Measurements from ENCODE around the gene GPBP1.
A peak's percentile ranks its signal among the peaks of the same experiment; 100 is the strongest.
"Not testable (repeated sequence)": the region's sequence is repeated elsewhere in the genome, so short reads cannot be mapped to it uniquely, and the experiment has no call there.

The GPBP1 gene

DNA sequence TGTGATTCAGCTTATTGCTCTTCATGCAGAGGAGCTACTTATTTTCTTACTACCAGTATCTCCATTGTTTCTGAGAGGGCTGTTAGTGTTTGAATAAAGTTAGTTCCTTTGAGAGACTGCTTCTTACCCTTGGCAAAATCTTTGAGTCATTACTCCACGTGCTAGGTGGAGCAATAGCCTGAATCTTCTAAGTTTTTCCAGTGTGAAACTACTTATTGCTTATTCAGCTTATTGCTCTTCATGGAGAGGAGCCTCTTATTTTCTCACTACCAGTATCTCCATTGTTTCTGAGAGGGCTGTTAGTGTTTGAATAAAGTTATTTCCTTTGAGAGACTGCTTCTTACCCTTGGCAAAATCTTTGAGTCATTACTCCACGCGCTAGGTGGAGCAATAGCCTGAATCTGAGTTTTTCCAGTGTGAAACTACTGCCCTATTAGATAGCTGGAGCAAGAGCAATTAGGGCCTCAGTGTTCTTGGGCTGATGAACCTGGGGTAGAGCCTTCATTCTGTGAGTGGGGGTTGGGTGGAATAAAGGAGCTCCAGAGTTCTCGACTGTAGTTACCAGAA, 41.9 kb downstream of the GPBP1 start:
- DNase-seq = no peak

DNA sequence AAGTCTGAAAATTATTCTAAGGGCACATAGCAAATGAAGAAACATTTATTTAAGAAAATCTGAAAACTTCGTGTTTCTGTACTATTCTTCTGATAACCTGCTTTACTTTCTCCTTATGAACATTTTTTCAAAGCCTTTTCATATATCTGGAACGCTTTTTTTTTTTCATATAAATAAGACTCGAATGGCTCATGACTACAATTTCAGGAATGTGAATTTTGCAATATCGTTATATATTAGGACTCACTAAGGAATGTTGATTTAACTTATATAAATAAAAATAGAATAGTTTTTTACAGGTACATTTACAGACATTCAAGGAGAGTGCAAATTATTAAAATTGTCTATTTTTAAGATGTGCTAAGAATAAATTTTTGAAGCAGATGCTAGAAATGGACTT, 42.9 kb downstream of the GPBP1 start:
- no peak for DNase-seq

DNA sequence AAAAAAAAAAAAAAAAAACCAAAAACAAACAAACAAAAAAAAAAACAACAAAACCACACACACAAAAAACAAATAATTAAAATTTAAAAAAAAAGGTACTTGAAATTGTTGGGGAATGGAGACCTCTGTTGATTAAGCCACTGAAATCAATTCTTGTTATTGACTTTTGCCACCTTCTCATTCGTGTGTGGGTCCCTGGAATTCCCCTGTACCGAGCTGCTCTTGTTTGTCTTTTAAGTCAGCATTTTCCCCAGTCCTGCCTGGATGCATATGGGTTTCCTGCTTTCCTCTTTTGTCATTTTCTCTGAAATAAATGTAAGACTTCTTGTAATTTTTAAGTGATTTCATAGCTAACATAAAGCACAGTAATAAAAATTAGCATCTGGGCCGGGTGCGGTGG, 45.5 kb downstream of the GPBP1 start:
- no peak for DNase-seq

DNA sequence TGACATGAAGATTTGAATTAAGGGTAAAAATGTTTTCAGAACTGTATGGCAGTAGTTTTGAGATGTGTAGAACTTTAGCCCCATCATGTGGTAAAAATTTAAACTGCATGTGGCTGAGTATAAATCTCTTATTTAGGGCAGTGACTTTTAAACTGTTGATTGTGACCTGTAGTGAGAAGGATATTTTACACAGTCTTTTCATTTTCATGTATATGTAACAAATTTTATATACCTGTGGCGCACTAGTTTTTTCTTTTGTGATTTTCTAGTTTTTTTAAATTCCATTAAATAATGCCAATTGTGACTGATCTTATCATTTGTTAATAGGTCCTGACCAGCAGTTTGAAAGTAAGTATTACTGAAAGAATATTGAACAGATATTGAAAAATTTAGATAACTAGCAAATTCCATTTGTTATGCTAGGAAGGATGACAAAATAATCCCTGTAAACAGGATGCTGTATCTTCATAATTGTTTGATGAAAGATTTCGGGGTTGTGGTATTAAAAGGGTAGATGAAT, 47.2 kb downstream of the GPBP1 start:
- DNase-seq = peak; percentile 54

DNA sequence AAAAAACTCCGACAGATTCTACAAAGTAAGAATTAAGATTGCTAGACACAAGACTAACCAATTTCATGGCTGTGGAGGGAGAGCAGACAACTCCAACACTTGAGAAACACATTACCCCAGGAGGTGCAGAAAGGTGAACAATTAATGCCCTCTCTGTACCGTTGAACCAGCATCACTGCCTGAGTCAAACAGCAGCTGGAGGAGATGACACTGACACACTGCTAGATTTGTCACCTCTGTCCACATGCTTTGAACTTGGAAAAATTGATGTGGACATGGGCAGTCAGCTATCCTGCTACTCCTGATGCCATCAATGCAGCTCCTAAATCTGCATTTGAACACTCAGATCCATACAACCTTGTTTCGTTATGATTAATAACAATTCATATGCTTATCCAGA, 51.7 kb downstream of the GPBP1 start:
- DNase-seq = no peak

DNA sequence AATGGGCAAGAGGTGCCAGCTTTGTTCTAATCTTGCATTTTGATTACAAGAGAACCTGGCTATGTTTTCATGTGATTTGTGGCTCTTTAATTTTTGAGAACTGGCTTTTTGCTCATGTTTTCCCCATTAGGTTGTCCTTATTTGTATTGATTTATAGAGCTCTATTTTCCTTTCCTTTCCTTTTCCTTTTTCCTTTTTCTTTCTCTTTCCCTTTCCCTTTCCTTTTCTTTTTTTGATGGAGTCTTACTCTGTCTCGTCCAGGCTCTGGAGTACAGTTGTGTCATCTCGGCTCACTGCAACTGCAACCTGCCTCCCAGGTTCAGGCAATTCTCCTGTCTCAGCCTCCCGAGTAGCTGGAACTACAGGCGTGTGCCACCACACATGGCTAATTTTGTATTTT, 55.5 kb downstream of the GPBP1 start:
- DNase-seq = no peak

DNA sequence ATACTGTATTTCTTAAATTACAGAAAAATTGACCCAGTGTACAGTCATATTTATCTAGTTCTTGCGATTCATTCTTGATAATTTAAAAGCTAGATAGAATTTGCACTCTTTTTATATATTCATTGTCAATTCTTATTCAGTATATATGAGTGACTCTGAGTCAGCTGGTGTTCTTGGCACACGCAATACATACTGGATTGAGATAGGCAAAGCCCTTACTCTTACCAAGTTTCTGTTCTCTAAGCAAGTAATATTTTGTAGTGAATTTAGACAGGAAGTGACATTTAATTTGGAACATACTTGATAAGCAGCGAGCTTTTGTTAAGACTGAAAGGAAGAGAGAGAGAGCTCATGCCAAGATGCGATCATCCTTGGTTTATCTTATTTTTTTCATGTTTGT, 57.7 kb downstream of the GPBP1 start:
- DNase-seq = no peak

DNA sequence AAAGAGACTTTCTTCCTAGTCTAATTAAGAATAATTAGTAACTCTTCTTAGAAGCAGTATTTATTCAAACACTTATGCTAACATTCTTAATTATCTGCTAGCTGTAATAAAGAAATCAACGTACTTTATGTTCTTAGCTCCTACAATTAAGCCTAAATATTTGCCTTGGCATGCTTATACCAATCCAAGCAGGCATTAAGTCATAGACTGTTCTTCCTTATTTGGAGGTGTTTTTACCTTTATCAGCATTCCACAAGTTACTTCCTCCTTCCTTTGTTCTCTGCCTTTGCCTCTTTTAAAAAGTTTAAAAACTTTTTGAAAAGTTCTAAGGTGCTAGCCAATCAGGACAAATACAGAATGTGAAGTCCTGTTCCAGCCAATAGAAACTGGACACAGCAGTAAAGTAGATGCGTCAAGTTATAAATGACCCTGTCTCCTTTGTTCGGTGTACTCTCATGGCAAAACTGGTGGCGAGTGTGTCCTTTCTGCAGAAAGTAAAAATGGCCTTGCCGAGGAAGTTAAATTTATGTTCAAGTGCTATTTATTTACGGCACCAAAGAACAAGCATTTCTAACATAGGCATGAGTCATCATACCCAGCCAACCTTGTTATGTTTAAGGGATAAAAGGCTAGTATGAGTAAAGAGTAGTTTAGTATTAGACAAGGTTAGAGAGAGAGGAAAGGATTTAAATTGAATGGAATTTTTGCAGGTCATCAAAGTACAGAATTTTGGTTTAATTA, 58.6 kb downstream of the GPBP1 start:
- no peak for DNase-seq

DNA sequence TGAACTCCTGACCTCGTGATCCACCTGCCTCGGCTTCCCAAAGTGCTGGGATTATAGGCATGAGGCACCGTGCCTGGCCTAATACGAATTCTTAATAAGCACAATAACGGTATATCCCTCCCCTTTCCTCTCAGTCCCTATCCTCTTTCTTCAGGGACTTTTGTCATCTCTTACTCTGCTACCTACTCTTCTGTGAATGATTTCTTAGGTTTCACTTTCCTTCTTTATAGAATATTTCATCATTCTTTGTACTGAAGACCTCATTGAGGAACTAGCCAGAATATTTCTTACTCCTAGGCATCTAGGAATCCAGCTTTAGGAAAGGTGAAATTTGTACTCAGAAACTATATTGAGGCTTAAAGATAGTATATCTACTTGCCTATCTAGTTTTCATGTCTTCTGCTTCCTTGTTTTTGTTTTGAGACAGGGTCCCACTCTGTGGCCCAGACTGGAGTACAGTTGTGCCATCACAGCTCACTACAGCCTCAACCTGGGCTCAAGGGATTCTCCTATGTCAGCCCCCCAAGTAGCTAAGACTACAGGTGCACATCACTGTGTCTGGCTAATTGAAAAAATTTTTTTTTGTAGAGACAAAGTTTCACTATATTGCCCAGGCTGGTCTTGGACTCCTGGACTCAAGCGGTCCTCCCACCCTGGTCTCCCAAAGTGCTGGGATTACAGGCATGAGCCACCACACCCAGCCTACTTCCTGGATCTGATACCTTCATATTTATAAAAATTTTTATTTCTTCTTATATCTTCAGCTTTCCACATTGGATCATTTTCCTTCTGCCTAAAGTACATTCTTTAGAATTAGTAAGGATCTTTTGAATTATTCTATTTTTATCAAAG, 69.7 kb downstream of the GPBP1 start:
- no peak for DNase-seq

DNA sequence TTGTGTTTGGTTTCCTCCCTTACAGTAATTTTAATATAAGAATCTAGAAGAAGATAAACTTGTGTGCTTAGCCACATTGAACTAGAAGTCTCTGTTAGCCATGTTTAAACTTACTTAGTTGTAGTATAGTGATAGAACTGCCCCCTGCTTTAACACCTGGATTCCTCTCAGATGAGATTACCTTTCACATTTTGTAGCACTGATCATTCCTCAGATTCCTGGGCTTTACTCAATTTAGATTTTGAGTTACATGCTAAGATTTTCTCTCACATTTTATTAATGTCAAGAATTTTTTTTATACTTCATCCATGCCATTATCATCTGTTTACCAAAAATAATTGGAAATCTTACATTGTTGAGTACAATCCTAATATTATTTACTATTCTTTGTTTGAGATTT, 70.5 kb downstream of the GPBP1 start:
- no peak for DNase-seq

DNA sequence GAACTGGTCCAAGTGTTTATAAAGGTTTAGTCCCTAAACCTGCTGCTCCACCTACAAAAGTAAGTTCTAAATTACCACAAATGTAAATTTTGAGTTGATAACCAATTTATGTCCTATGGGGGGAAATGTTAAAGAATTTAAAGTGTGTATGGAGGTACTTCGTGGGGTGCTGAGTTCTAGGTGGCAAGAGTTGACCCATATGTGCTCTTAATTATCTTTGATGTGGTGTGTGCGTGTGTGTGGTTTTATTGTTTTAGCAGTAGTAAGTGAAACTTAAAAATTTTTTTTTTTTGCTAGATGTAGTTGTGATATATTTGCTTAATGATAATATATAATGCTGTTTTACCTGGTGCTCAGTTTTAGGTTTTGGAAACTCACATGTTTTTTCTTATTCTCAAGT, 72.6 kb downstream of the GPBP1 start:
- DNase-seq = no peak

DNA sequence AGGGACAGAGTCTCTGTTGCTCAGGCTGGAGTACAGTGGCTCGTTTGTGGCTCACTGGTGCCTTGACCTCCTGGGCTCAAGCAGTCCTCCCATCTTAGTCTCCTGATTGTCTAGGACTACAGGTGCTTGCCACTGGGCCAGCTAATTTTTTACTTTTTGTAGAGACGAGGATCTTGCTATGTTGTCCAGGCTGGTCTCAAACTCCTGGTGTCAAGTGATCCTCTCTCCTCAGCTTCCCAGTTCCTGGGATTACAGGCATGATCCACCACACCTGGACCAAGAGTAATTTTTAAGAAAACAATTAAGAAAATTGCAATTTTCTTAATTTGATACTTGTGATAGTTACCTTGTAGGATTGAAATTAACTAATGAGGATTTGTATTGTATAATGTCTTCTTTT, 73.9 kb downstream of the GPBP1 start:
- DNase-seq = no peak

DNA sequence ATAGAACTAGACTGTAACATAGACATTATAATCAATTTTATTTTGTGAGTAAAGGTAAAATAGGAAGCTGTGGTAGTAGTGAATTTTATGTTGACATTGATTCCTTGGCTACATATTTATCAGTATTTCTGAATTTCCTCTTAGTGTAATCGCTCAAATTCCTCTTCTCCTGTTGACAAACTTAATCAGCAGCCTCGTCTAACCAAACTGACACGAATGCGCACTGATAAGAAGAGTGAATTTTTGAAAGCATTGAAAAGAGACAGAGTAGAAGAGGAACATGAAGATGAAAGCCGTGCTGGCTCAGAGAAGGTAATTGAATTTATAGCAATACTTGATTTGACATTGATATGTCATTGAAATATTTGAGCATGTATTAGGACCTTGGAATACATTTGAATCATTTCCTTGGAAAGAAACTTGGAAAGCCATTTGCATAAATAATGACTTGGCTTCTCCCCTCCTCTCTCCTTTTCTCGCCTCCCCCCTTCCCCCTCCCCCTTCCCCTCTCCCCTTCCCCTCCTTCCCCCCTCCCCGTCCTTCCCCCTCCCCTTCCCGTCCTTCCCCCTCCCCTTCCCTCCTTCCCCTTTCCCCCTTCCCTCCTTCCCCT, 75.5 kb downstream of the GPBP1 start:
- no peak for DNase-seq

DNA sequence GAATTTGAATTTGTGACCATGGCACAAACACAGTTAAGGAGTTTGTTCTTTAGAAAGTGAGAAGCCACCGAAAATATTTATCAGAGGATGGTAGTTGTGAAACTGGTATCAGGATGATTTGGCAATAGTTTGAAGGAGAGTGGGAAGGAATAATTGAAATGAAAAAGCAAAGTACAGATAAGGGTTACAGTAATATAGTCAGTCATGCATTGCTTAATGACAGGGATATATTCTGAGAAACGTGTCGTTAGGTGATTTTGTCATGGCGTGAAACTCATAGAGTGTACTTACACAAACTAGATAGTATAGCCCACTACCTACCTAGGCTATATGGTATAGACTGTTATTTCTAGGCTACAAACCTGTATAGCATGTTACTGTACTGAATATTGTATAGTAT, 84.2 kb downstream of the GPBP1 start:
- no peak for DNase-seq

DNA sequence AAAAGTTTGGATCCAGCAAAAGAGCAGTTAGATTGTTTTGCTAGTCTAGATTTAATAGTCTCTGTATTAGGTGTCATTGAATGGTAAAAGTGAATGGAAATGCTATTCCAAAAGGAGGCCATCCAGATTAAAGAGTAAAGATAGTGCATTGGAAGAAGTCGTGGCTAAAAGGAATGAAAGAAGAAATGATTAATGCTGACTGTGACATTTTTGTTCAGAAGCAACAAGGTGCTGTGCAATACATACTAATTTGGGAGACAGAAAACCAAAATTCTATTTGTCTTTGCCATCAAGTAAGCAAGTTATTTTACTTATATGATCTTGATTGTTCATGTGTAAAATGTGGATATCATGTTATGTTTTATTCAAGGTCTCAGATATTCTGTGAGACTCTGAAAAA, 85.1 kb downstream of the GPBP1 start:
- no peak for DNase-seq

DNA sequence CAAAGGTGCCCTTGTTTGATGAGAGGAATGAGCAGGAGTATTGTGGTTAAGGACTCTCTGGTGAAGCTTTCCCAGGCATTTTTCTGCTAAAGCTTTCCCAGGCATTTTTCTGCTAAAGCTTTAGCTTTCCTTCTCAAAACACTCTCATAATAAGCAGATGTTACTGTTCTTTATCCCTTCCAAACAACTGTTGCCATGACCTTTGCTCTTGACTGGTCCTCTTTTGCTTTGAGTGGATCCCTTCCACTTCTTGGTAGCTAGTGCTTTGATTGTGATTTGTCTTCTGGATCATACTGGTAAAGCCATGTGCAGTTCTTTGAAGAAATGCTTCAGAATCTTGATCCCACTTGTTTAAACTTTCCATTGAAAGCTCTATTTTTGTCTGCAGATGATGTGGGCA, 85.8 kb downstream of the GPBP1 start:
- DNase-seq = no peak

DNA sequence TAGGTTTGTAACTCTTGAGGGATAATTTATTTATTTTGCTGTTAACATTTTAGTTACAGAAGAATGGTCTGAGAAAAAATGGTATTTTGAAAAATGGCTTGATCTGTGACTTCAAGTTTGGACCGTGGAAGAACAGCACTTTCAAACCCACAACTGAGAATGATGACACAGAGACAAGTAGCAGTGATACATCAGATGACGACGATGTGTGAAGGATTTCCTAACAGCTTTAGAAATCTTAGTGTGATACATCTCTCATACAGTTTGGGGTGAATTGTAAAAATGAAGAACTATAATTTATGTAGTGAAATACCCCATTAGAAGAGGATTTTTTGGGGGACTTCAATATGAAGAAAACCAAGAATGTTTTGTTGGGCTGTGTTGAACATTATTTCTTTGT, 88.7 kb downstream of the GPBP1 start:
- no peak for DNase-seq

DNA sequence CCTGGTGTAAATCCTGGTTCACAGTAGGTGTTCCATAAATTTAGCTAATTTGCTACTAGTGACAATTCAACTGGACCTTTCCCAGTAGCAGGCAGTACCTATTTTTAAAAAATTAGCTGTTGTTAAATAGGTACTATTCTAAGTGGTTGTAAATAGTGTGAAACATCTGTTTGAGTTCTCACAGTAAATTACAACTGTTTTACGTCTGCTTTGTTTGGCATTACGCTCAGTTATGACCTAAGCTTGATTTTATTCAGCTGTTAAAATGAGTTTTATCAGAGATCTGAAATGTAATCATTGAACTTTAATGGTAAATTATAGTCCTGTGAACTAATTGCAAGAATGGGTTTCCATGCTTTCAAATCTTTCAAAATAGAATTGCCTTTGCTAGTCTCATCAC, 93.9 kb downstream of the GPBP1 start:
- DNase-seq = no peak

DNA sequence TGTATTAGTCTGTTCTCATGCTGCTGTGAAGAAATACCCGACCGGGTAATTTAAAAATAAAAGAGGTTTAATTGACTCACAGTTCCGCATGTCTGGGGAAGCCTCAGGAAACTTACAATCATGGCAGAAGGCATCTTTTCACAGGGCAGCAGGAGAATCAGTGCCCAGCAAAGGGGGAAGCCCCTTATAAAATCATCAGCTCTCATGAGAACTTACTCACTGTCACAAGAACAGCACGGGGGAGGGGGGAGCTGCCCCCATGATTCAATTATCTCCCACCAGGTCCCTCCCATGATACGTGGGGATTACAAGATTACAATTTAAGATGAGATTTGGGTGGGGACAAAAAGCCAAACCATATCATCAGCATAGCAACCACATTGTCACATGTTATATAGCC, 102.5 kb downstream of the GPBP1 start:
- no peak for DNase-seq

DNA sequence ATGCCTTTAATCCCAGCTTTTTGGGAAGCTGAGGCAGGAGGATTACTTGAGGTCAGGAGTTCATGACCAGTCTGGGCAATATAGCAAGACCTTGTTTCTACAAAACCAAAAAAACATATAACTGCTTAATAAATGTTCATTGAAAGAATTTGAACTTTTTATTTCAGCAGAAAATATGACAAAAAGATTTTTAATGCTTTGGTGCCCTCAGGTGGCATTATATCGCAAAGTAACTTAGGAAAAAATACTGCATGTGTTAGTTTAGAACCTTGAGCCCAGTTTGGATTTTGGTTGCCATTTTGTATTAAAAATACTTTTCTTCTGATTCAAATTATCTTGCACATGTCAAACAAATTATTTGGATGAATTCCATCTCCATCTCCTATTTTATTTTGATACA, 103.2 kb downstream of the GPBP1 start:
- DNase-seq = peak; percentile 1

DNA sequence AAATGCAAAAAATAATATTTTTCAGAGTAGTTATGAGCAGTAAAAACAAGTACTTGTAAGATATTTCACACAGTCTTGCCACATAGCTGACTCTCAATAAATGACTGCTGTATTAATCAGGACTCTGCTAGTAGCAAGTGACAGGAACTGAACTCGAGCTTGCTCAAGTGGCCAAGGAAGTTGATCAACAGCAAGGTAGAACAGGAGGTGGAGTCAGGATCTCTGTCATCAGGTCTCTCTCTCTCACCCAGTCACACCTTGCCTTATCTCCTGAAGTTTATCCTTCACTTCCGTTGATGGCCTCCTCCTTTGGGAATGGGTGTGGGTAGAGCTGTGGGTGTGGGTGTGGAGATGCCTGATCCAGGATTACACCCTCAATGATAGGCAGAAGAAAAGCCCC, 107.0 kb downstream of the GPBP1 start:
- no peak for DNase-seq

DNA sequence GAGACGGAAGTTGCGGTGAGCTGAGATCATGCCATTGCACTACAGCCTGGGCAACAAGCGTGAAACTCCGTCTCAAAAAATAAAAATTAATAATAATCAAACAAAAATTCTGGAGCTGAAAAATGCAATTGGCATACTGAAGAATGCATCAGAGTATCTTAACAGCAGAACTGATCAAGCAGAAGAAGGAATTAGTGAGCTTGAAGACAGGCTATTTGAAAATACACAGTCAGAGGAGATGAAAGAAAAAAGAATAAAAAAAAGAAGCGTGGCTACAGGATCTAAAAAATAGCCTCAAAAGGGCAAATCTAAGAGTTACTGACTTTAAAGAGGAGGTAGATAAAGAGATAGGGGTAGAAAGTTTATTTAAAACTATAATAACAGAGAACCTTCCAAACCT, 111.2 kb downstream of the GPBP1 start:
- DNase-seq = not testable (repeated sequence)

DNA sequence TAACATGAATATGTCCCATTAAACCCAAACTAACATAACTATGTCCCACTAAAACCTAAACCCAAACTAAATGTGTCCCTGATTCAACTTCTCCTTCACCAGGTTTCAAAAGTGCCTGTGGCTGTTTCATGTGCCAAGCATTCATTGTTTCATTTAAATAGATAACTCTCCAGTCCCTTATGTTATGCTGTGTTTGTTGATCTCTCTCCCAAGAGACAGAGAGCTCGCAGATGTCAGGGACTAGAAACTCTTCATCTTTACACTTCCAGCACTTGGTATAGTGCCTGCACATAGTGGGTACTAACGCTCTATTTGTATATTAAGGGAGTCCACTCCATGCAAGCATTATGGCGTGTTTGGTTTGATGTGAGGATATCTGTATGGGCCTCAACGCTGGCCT, 118.0 kb downstream of the GPBP1 start:
- no peak for DNase-seq

DNA sequence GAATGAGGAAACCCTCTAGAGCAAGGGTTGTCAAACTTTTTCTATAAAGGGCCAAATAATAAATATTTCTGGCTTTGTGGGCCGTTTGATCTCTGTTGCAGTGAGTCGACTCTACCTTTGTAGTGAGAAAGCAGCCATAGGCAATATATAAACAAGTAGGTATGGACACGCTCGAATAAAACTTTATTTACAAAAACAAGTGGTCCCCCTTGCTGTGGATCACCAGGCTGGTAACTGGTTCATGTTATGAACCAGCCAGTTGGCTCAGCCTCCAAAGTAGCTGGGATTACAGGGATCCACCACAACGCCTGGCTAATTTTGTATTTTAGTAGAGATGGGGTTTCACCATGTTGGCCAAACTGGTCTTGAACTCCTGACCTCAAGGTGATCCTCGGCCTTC, 118.5 kb downstream of the GPBP1 start:
- no peak for DNase-seq
